Head of caudate nucleus (tissue), 42 donors: ENCODE measurements around the gene SARDH.
"Not testable (repeated sequence)": the region's sequence is repeated elsewhere in the genome, so short reads cannot be mapped to it uniquely, and the experiment has no call there.

Source experiments
- DNase-seq, 42 donors: peaks; one replicate each; pipeline versions ENCODE4 v3.0.0 to v3.0.0-alpha.2; 2020 to 2021; ENCODE audit warnings: mixed read lengths in 7 of 42
- intact Hi-C: fragments of 100-400 bp; cut with DNase I; formaldehyde crosslinking; loops from one replicate; pipeline ENCODE4 v1.15.0; 2022

SARDH gene

DNA sequence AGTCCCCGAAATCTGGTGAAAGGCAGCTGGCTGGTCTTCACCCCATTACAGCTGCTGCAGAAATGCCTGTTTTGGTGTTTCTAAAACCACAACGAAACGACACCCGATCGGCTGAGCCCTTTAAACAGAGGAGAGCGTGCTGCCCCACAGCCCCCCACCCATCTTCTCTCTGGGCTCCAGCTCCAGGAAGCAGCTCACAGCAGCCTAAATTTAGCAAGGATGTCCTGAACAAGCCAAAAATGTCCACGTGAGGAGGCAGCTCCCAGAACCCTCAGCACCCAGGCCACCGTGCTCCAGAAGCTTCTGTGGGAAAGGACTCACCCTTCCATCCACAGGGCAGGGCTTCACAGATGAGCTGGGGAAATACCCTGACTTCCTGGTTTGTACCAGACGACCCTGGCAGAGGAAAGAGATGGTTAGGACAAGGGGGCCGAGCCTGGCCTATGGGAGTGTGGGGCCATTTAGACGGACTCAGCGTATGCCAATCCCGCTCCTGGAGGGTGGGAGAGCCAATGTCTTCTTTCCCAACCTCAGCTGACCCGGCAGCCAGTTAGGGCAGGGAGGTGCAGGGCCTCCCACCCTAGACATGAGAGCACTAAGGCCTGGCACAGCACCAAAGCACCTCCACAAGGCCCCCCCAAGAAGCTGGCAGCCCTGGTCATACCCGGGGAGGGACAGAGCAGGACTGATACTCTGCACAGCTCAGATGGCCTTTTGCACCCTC, 39.1 kb upstream of the SARDH start:
- intact Hi-C loops, result no loop called here
- no peak for DNase-seq

DNA sequence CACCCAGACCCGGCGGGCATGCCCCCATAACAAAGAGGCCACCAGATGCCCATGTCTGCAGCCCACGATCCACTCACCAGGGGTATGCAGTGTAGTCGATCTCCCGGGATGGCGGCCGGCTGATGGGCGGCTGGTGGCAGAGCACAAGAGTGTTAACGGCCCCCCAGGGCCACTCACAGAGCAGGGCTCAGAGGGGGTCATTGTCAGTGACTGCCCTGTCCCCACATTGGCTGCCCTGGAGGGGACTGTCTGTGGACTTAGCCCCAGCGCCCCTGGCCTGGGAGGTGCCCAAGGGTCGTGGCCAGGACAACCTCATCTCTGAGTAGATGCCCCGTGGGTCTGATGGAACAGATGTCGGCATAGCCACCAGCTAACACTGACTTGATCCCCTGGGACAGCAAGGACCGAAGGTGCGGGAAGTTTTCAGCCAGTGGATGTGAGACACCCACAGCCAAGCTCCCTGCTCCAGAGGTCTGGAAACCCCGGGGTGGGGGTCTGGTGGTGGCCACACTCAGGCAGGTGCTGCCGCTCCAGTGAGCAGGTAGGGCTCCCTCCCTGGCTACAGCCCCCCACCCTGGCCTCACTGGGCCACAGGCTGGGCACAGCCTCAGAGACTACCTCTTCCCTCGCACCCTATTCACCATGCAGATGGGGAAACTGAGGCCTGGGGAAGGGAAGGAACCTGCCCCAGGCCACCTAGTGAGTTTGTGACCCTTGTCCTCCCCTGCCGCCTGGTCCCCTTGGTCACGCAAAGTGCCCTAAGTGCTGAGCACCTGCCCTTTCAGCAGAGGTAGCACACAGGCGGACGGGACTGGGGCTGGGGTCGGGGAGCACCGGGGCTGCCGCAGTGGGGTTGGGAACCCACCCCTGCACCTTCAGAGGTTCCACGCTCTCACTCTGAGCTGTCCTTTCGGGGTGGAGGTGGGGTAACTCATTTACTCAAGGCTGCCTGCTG, 38.1 kb upstream of the SARDH start:
- no peak for DNase-seq
- intact Hi-C loops, result no loop called here

DNA sequence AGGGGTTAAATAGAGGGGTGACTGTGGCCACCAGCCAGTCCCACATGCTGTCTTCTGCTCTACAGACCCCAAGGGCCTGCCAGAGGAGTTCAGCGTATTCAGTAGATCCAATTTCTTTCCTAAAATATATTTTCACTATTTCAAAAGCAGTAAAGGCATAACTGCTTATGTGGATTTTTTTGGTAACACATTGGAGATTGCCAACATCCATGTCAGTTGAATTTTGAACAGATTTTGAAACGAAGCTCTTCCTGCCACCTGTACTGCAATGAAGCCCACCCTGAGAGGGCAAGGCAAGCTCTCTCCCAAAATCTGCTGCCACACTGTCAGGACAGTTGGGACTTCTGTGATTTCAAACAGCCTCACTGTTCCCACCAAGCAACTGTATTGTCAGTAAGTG, 37.1 kb upstream of the SARDH start:
- DNase-seq, result peak in 1 of 42 donors; percentile 2
- intact Hi-C loops, result no loop called here

DNA sequence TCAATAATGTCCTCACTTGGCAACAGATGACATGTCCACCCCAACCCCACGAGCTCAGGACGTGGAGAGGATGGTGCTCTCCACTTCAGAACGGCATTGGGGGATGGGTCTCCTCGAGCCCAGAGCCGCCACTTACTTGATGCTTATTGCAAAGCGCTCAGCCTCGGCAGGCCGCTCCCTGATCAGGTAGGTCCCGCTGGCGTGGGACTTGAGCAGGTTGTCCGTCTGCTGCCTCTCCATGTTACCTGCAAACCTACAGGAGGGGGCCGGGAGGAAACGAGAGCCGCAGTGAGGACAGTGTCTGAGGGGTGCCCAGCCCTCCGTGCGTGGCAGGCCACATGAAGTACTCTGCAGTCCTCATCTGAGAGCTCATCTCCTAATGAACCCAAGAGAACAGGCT, 36.6 kb upstream of the SARDH start:
- peak in 4 of 42 donors; percentile 5 to 15 (median 6) for DNase-seq
- intact Hi-C loops, result no loop called here

DNA sequence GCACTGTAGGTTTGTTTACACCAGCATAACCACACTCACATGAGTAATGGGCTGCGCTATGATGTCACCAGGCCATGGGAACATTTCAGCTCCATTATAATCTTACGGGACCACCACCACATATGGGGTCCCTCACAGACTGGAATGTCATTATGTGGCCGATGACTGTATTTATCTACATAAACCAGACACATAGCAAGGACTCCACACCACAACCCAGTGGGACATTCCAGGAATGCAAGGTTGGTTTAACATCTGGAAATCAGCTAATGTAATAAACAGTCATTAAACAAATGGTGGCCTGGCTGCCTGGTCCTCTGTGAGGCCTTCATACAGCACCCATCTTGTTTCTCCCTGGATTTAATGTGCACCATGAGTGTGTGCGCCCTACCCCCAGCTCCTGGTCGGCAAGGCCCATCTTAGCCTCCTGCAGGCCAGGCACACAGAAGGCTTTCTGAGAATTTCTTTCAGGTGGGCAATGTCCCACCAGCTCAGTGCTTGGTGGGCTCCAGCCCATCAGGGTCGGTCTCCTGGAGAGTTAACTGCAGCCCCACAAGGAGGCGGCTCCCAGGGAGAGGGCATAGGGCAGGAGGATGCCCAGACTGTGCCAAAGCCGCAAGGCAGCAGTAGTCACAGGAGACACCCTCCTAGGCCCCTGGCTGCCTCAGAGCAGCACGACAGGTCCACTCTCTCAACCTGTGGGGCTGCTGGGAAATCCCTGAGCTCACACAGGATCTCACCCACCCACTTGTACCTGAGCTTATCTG, 35.9 kb upstream of the SARDH start:
- intact Hi-C loops, result no loop called here
- DNase-seq, result peak in 5 of 42 donors; percentile 2 to 34 (median 4)

DNA sequence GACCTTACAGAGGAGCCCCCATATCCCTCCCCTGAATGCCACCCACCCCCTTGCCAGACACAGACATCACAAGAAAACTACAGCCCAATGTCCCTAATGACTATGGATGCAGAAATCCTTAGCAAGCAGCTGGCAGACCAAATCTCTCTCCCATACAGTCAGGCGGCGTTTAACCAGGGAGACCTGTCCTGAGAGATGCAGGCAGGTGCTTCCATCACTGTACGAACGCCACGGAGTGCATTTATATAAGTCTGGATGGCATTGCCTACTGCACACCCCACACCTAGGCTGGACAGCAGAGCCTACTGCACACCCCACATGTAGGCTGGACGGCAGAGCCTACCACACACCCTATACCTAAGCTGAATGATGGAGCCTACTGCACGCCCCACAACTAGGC, 34.4 kb upstream of the SARDH start:
- peak in 4 of 42 donors; percentile 3 to 21 (median 14) for DNase-seq
- intact Hi-C loops, result no loop called here

DNA sequence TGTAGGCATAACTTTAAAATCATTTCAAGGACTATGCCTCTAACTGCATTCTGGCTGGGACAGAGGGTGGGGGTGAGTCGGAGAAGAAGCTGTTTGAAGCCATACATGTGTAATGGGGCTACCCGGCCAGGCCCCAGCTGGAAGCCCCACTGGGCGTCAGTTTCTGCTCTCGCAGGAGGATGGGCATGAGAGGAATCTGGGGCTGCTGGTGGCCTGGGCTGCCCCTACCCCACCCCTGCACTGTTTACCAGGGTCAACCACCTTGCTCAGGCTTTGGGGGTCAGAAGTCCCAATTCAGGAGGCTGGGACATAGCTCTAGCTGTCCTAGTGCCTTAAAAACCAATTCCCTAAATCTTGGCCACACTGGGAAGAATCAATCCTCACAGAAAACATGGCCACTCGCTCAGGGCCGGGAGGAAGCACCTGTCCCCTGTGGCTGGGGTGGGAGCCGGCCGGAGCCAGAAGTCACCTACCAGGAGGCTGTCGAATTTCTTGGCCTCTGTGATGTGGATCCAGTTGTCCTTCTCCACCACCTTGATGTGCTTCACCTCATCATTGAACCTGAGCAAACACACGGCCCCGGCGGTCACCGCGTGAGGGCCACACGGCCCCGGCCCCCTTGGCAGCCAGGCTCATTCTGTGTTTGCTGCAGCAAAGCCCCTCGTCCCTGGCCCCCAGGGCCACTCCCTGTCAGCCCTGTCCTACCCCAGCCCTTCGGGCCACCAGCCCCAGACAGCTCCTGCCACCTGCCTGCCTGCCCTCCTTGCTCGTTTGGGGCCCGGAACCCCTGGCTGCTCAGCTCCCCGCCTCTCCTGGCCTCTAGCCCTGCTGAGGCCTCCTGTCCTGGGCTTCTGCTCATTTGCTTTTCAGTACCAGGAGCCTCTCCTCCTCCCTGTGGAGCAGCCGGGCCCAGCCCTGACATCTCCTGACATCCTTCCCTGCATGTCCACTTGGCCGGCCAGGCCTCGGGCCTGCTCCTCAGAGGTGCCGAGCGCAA, 33.6 kb upstream of the SARDH start:
- DNase-seq, result peak in 17 of 42 donors; percentile 1 to 36 (median 8)
- intact Hi-C loops, result no loop called here

DNA sequence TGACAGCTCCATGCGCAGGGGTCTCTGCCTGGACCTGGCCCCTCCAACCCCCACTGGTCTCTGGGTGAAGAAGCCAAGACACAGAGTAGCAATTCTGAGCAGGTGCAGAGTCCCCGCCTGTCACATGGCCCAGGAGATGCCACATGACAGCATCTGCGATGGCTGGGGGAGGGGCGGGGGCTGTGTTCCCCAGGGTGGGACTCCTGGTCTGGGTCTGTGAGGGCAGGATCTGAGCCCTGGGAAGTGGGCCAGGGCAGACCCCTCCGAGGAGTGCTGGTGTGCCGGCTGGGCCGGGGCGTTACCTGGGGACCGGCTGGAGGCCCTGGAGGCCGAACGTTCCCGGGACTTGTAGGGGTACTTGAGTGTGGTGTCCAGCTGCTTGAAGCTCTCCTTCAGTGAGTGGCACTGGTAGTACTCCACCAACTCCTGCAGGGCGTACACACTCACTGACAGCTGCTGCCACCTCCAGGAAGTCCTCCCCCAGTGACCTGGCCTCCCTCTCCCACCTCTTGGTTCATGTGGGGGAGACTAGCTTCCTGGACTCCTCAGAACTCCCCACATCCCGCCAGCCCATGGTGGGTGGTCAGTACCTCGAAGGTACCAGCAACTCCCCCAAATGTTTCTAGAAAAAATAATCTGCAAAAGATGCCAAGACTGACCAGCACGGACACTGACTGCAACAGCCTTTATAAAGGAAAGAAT, 32.1 kb upstream of the SARDH start:
- DNase-seq, result peak in 16 of 42 donors; percentile 2 to 39 (median 10)
- intact Hi-C loops, result no loop called here

DNA sequence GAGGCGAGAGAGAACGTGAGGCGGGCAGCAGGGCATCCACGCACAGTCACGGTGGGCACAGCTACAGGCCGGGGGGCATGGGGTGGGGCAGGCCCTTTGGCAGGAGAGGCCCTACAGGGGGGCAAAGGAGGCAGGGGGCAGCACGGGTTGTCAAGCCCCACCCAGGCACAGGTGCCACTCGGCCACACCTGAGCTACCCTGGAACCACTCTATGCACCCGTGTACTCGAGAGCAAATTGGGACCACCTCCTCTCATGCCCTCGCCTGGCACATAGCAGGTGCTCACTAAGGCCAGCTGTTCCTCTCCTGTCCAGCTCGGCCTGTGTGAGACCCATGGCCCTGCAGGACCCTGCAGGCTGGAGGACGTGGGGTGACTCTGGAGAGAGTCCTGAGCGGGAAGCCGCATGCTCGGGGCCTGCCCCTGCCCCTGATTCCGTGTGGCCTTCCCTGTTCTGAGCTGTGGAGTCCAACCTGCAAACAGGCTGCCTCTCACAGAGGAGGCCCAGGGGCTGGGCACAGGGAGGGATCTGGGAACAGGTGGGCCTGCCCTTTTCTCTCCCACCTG, 31.4 kb upstream of the SARDH start:
- DNase-seq, result peak in 12 of 42 donors; percentile 2 to 32 (median 9)
- intact Hi-C loops, result no loop called here

DNA sequence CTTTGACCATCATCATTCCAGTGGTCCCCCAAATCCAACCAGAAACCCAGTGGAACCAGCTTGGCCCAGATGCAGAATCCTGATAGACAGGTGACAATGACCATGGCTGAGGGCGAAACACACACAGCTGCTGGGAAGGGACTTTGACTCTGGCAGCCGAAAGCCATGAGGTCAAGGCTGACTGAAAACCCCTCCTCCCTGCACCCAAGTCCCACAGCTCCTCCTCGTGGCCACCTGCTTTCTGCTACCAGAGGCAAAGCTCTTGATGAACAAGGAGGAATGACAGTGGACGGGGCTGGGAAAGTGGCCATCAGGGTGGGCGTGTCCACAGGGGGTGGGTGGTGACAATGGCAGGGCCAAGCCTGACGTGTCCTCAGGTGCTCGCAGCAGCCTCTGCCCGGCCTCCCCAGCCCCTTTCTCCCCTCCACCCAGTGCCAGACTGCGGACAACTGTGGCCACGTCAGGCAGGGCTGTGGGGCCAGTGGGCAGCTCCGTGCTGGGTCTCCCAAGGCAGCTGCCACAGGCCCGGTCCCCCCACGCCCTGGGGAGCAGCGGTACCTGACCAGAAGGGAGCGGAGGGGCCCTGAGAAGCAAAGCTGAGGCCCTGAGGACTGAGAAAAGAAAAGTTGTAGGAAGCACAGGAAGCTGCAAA, 30.8 kb upstream of the SARDH start:
- peak in 13 of 42 donors; percentile 2 to 35 (median 12) for DNase-seq
- intact Hi-C loops, result no loop called here

DNA sequence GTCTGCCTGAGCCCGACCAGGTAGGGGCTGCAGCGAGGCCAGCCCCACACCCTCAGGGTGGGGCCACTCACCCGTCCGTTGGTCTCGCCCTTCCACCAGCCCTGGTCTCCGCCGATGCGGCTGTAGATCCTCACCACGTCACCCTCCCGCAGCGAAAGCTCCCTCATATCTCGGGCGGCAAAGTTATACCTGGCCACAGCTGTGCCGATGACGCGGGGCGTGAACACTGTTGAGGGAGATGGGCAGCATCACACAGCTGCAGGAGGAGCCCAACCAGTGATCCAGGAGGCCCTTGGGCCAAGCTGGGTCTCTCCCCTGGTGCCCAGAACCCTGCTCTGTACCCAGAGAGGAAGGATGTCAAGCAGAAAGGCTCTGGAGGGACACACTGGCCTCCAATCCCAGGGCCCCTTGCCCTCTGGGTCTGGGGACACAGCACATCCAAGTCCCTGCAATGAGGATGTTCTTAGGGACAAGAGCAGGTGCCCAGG, 30.3 kb upstream of the SARDH start:
- peak in 12 of 42 donors; percentile 3 to 23 (median 5) for DNase-seq
- intact Hi-C loops, result no loop called here

DNA sequence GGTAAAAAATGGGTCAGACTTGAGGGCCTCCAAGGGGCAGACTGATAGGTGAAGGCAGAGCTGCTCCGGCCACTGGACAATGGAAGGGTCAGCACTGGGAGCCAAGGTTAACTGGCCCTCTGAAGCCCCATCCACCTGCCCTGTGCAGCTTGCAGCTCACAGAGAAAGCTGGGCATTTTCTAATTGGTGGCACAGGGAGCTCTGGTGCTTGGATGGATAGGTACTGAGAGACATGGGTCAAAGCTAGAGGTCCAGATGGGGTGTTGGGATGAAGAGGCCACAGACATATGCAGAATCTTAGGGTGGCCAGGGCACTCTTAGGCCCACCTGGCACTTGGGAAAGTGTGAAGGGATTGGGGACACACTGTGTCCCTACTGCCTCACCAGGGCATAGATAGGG, 29.5 kb upstream of the SARDH start:
- DNase-seq, result peak in 6 of 42 donors; percentile 1 to 17 (median 2)
- intact Hi-C loops, result no loop called here

DNA sequence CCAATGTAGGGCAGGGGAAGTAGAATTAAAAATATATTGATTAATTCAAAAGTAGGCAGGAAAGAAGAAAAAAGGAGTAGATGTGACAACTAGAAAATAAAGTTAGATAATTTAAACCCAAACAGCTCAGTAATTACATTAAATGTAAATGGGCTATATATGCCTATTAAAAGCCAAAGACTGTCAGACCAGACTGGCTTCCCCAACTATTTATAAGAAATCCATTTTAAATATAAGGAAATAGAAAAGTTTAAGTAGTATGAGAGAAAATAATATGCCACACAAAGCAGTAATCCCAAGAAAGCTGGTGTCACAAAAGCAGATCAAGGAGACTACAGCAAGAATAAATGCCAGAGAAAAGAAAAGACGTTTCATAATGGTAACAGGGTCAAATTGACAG, 28.9 kb upstream of the SARDH start:
- intact Hi-C loops, result no loop called here
- no peak for DNase-seq

DNA sequence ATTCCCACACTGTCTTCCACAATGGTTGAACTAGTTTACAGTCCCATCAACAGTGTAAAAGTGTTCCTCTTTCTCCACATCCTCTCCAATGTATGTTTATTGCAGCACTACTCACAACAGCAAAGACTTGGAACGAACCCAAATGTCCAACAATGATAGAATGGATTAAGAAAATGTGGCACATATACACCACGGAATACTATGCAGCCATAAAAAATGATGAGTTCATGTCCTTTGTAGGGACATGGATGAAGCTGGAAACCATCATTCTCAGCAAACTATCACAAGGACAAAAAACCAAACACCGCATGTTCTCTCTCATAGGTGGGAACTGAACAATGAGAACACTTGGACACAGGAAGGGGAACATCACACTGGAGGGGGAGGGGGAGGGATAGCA, 28.1 kb upstream of the SARDH start:
- intact Hi-C loops, DNase-seq: not testable (repeated sequence)

DNA sequence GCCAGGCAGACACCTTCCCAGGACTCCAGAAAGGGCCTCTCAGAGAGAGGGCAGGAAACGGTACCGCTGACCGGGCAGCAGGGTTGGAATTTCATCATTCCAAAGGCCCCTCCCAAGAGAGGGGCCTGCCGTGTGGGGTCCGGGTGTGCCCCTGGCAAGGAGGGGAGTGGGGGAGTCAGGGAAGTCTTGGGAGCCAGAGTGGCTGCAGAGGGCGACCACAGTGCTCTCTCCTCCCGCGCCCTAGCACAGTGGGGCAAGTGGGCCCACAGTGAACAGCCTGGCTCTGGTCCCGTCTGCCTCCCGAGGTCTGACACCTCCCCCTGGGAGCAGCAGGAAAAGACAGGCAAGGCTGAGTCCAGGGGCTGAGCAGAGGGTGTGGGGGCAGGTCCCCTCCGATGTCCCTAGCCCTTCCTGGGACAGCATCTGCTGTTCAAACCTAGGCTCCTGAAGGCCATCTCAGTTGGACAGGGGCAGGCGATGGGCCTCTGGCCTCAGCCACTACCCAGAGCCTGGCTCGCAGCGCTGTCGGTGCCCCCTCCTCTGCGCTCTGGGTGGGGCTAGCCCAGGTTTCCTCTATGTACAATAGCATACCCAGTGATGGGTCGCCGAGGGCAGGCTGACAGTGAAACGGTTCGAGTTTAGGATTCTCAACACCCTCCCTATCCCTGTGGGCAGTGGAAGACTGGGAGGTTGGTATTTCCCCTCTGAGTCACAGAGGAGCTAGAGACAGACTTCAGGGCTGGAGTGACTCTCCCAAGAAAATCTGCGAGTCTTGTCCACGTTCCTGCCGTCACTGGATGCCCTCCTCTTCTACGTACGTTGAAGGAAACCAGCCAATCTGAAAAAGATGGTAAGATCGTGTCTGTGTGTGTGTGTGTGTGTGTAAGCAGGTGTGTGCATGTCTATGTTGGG, 25.4 kb upstream of the SARDH start:
- intact Hi-C loops, result no loop called here
- peak in 10 of 42 donors; percentile 1 to 34 (median 6) for DNase-seq
